Measurements from ENCODE around the gene INPP5E. TPM values are rescaled to one million over a fixed set of nuclear protein-coding genes. Genes with fewer than 3 reads are reported as not detected.

INPP5E gene
- total and polyA plus RNA-seq, 2 experiments from 2014 or later = 5.8 to 13.4 TPM

- no peak for TF ChIP-seq ZNF462 (CRISPR knock-in tag; IDR thresholded peaks at IDR 0.05)
- no peak for TF ChIP-seq JUNB (IDR thresholded peaks at IDR 0.05; ENCODE audit: unreplicated experiment)
- TF ChIP-seq, protein P1, sequence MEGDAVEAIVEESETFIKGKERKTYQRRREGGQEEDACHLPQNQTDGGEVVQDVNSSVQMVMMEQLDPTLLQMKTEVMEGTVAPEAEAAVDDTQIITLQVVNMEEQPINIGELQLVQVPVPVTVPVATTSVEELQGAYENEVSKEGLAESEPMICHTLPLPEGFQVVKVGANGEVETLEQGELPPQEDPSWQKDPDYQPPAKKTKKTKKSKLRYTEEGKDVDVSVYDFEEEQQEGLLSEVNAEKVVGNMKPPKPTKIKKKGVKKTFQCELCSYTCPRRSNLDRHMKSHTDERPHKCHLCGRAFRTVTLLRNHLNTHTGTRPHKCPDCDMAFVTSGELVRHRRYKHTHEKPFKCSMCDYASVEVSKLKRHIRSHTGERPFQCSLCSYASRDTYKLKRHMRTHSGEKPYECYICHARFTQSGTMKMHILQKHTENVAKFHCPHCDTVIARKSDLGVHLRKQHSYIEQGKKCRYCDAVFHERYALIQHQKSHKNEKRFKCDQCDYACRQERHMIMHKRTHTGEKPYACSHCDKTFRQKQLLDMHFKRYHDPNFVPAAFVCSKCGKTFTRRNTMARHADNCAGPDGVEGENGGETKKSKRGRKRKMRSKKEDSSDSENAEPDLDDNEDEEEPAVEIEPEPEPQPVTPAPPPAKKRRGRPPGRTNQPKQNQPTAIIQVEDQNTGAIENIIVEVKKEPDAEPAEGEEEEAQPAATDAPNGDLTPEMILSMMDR (conservative IDR thresholded peaks at IDR 0.05; ENCODE audit: low read depth in 2 of 2) = no peak
These were observed 44.7 kb downstream of the INPP5E start (continued) for GRCh38 chr9:136395020-136395340.

- peaks cover 17% of the 10 kb centered on the region for H3K36me3 ChIP-seq (ENCODE audit: insufficient read depth)
- ATAC-seq = no peak
- peaks cover 12% of the 10 kb centered on the region for H3K27me3 Mint-ChIP-seq (ENCODE audit: insufficient read depth, low read depth, poor library complexity)
These were observed 45.2 kb downstream of the INPP5E start for GRCh38 chr9:136394312-136395019.

More at GRCh38 chr9:136394312-136395019, 45.2 kb downstream of the INPP5E start:
- DNase-seq (ENCODE audit: low spot score) = no peak
- Histone ChIP-seq H3K27ac (ENCODE audit: low read depth) (no peak overlapping the region), H3K27me3 (ENCODE audit: insufficient read depth) (no peaks in the 10 kb centered on the region), H3K79me2 (replicated peaks; ENCODE audit: insufficient read depth) (peaks cover 31% of the 10 kb centered on the region), H3K4me1 (ENCODE audit: insufficient read depth) (peaks cover 3% of the 10 kb centered on the region; the same call in 1 of the 2 replicates), H3K9me2 (ENCODE audit: insufficient read depth) (no peaks in the 10 kb centered on the region), H2AFZ (no peak overlapping the region), H4K20me1 (replicated peaks; ENCODE audit: insufficient read depth) (peaks cover 12% of the 10 kb centered on the region), H3K4me2 (no peak overlapping the region), H3K4me3 (no peak overlapping the region), H3F3A (replicated peaks; ENCODE audit: low read depth) (peaks cover 4% of the 10 kb centered on the region; the same call in 1 of the 2 replicates)
- TF ChIP-seq REST (IDR thresholded peaks at IDR 0.05; ENCODE audit: unreplicated experiment) (no peak), JUNB (IDR thresholded peaks at IDR 0.05; ENCODE audit: unreplicated experiment) (no peak), POLR2AphosphoS5 (IDR thresholded peaks at IDR 0.05; ENCODE audit: low read depth) (no peak), ZNF331 (CRISPR knock-in tag; IDR thresholded peaks at IDR 0.05; ENCODE audit: low read depth) (no peak), EZH2phosphoT487 (IDR thresholded peaks at IDR 0.05; ENCODE audit: unreplicated experiment) (no peak), CREB1 (CRISPR knock-in tag; IDR thresholded peaks at IDR 0.05; ENCODE audit: low read depth) (no peak), EZH2 (IDR thresholded peaks at IDR 0.05; ENCODE audit: low read depth, unreplicated experiment) (no peak), STAT1 (IDR thresholded peaks at IDR 0.05; ENCODE audit: unreplicated experiment) (no peak)
- Mint-ChIP-seq H3K9me3 (no peaks in the 10 kb centered on the region), H3K4me1 (peaks cover 9% of the 10 kb centered on the region), H3K27ac (no peak overlapping the region), H3K36me3 (ENCODE audit: low read depth) (peaks cover 71% of the 10 kb centered on the region), H3K4me3 (no peak overlapping the region)
